ENCODE results near the gene EIF2B2. TPM values are rescaled to one million over a fixed set of nuclear protein-coding genes. Genes with fewer than 3 reads are reported as not detected.

EIF2B2 gene
- polyA plus RNA-seq, 4 donors: 59.2 to 74.4 (median 63.7) TPM

DNA sequence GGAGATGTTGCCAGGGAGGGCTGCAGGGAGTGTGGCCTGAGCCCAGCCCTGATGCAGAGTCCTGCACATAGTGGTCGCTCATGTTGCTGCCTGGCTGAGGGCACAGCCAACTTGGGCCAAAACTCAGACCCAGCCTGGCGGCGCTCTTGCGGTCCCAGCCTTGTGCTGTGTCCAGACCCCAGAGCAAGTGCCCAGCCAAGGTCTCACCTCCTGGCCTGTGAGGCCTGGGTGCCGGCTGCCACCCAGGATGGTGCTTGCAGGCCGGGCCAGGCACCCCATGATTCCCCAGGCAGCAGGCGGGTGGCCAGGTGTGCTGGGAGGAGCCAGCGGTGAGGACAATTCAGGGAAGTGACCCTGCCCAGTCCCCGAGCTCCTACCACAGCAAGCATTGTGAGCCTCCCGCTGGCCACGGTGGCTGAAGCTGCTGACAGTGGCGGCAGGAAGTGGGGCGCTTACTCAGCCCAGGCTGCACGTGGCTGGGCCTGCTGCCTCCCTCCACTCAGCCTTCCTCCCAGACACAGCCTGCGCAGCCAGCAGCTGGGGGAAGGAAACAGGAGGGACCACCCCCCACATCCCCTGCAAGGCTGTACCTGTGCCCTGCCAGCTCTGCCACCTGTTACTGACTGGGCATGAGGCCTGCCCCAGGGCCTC lies 29.6 kb upstream of the EIF2B2 start:
- DNase-seq (ENCODE audit: low read depth in 4 of 4, low spot score in 2 of 4): no peak

DNA sequence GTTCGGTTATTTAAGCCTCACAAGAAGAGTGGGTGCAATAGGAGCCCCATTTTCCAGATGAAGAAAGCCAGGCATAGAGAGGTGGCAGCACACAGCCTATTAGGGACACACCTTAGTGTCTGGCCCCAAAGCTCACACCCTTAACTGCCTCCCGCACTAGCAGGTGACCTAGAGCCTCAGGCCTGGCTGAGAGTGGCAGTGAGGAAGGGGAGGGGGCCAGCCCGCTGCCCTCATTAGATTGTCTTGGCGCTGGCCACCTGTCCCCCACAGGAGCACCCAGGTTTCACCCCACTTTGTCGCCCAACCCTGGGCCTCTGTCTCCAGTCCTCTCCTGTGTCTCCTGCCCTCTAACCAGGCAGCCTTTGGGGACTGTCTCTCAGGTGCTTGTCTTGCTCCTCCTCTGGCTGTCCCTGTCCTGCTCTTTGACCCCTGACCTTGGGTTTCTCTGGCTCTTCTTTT lies 28.8 kb upstream of the EIF2B2 start:
- DNase-seq (ENCODE audit: low read depth in 4 of 4, low spot score in 2 of 4): no peak

DNA sequence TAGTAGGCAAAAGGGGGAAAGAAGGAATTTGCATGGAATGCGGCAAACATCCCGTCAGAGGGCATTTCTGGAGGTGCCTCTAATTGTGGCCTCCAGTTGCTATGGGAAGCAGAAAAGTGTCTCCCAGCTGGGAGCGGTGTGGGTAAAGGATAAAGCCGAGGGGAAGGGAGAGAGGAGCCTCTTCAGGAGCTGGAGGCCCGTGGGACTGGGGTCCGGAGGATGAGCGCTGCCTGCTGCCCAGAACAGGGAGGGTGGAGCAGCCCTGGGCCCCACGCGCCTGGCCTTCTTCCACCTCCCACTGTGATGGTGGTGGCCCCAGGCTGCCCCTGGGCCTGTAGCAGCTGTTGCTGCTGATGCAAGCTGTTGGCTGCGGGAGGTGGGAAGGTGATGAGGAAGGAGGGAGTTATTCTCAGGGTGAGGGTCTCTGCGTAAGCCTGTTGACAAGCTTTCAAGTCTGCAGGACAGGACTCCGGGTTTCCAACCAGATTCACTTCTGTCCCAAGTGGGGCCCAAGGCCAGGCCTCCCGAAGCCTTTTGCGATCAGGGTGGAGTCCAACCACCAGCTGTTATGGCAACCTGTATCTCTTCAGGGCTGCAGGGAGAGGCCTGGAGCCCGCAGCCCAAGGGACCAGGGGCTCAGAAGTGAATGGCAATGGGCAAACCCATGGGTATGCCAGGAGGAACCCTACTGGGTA lies 28.2 kb upstream of the EIF2B2 start:
- DNase-seq (ENCODE audit: low read depth in 4 of 4, low spot score in 2 of 4): no peak

DNA sequence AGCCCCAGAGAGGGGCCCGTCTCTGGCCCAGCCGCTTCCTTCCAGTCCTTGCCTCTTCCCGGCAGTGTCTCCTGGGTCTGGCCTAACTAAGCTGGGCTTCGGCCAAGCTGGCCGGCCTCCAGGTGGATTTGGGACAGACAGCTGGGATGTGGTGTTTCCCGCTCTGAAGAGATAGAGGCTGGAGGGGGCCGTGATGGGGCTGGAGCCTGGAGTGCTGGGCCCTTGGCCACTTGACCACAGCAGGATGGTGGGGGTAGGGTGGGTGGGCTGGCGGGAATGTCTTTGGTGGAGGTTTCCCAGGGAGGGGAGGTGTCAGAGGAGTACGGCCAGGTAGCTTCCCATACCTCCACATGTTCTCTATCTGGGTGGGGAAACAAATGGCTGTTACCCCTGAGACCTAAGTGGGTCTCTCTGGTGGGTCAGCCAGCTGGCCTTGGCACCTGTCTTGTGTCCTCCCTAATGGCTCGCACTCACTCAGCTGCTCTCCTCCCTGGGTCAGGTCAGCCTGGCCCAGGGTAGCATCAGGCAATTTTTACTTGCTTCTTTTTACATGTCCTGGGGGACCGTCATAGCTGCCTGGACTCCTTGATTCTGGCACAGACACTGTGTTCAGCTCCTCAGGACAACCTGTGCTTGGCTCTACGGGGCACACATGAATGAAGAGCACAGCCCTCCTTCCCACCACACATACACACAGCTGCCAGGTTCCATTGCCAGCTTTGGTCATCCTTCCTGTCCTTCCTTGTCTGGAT lies 27.5 kb upstream of the EIF2B2 start:
- DNase-seq (ENCODE audit: low read depth in 4 of 4, low spot score in 2 of 4): no peak

DNA sequence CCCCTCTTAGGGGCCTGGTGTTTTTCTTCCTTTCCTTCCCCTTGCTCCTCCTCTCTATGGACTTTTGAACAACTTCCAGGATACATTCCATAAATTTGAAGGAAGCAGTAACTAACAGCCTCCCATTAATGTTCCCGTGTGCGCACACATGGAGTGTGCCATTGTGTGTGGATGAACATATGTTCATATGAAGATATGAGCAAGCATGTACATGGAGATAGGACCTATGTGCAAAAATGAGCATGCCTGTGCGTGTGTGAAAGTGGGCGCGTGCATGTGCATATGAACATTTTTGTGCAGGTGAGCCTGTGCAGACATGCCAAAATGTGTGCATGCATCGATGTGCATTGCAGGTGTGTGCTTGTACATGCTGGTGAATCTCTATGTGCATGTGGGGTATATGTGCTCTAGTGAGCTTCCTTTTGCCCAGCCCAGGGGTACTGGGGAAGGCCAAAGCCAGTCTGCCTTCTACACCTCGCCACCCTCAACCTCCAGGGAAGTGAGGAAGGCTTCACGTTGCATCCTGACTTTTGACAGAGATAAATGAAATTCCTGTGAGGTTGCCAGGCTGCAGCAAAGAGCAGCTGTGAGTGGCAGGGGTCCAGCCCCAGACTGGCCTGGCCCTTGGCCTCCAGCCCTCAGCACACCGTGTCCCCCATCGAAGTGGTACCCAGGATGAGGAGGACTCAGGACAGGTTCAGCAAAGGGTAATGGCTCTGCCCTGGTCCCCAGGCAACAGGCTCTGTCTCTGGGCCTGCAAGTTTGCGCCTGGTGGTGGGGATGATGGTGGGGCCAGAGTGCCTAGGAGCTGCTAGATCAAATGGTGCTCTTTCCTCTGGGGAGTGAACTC lies 26.2 kb upstream of the EIF2B2 start:
- no peak for DNase-seq (ENCODE audit: low read depth in 4 of 4, low spot score in 2 of 4)

DNA sequence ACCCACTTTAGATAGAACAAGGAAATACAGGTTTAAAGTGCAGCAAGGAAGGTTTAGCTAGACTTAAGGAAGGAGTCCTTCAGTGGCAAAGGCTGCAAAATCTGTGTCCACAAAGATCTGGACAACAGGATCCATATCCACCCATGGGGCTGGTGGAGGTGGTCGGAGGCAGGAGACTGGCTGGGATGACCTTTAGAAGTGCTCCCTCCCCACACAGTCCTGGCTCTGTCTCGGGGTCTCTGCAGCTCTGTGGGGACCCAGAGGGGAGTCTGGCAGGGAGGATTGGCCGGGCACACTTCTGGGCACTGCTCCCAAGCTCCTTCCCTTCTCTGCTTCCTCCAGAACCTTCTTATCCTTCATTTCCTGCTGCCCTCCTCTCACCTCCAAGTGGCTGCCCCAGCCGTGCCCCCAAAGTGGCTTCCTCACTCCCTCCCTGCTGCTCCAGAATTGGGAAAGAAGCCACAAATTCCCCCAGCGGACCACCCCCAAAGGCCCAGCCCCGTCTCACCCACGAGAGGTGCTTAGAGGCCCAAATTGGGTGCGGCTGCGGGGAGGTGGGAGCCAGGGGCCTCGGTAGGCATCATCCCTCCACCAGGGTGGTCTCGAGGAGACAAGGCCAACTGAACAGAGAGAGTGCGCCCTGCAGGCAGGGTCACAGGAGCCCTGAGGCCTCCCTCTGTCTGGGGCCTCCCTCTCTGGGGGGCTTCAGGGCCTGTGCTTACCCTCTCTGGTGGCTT lies 25.4 kb upstream of the EIF2B2 start:
- no peak for DNase-seq (ENCODE audit: low read depth in 4 of 4, low spot score in 2 of 4)

DNA sequence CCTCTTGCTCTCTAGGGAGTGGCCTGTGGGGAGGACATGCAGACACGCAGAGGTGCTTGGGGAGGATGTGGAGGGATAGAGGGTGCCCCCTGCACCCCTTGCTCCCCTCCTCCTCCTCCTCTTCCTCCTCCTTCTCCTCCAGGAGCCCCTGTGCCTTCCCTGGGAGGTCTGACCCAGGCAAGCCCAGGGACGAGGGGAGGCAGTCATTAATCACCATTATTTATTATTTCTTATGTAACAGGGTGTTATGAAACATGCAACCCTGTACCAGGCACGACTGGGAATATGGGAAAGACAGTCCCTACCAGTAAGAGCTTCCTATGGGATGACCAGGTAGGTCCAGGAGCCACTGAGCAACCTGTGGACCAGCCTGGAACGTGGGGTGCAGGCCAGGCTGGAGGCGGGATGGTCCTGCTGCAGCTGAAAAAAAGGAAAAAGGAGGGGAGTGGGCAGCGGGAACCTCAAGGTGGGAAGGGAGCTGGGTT lies 24.8 kb upstream of the EIF2B2 start:
- no peak for DNase-seq (ENCODE audit: low read depth in 4 of 4, low spot score in 2 of 4)

DNA sequence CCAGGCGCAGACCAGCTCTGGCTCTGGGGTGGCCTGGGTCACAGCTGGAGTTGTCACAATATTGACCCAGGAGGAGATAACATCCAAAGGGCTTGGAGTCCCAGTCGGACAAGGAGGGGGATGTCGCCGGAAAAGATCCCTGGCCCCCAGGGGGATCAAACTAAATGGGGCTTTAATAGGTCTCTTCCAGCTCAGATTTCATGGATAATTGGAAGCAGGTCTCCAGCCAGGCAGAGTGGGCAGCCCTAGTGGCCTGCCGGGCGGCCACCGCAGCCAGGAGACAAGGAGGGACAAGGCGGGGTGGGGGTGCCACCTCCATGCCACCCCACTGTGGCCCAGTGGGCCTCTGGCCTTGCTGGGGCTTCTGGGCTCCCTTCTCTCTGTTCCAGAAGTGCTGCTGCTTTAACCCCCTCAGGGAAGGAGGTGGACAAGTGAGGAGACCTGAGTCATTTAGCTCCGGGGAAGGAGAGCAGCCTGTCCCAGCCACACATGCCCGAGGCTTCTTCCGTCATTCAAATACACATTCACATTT lies 24.2 kb upstream of the EIF2B2 start:
- no peak for DNase-seq (ENCODE audit: low read depth in 4 of 4, low spot score in 2 of 4)

DNA sequence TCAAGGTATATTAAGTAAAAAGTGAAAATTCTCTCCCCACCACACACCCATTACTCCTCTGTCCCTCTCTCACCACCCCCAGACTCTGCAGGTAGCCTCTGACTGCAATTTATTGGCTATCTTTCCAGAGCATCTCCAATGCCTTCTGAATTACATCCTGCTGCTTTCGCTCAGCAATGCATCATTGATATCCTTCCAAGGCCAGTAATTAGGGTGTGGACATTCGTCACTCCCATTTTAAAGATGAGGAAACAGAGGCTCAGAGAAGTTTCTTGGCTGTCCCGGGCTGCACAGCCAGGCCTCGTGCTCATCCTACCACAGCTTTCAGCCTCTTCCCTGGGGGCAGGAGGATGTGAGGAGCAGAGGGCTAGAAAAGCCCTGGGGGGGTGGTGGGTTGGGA lies 23.7 kb upstream of the EIF2B2 start:
- no peak for DNase-seq (ENCODE audit: low read depth in 4 of 4, low spot score in 2 of 4)

DNA sequence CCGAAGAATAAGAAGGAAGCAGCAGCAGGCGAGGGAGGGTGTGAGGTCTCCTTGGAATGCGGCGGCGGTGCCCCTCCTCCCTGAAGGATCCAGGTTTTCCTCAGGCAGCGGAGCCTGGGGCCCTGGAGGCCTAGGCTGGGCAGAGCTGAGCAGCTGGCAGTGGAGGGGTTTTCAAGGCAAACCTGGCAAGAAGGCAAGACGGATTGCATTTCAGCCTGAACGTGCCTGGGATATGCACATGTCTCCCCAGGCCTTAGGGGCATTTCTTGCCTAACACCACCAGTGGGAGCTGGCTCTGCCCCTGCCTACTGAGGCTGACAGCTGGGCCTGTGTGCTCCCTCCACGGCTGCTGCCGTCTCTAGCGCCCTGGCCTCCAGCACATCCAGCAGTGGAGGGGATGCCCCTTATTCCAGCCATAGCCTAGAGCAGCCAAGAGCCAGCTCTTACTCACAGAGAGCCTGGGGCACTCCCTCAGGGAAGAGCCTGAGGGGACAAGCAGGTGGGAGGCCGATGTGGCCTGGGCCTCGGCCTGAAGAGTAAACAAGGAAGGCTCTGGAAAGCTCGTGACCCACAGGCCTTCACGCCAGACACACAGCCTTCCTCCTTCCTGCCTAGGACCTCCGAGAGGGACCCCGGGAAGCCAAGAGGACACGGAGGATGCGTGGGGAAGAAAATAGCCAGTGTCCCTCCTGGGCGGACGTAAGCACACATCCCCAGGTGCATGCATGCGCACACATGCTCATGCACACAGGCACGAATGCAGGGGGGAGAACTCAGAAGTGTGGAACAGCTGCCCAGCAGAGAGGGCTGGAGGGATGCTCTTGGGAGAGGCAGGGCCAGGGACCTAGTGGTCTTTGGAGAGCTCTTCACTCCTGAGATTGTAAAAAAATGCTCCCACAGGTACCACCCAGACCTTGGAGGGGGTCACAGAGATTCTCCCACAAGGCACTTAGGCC lies 23.0 kb upstream of the EIF2B2 start:
- DNase-seq (ENCODE audit: low read depth in 4 of 4, low spot score in 2 of 4): no peak

DNA sequence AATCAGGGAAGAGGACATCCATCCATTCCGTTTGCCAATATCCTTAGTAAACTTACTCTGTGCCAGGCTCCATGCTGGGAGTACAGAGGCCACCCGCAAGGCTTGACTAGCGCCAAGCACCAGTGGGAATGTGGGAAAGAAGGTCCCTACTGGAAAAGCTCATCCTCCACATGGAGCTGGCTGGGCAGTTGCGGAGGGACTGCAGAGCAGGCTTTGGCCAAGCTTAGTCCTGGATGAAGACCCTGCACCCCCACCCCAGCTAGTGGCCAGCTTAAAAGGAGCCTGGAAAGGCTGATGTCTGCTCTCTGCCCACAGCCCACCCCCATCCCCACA lies 22.4 kb upstream of the EIF2B2 start:
- DNase-seq (ENCODE audit: low read depth in 4 of 4, low spot score in 2 of 4): no peak

DNA sequence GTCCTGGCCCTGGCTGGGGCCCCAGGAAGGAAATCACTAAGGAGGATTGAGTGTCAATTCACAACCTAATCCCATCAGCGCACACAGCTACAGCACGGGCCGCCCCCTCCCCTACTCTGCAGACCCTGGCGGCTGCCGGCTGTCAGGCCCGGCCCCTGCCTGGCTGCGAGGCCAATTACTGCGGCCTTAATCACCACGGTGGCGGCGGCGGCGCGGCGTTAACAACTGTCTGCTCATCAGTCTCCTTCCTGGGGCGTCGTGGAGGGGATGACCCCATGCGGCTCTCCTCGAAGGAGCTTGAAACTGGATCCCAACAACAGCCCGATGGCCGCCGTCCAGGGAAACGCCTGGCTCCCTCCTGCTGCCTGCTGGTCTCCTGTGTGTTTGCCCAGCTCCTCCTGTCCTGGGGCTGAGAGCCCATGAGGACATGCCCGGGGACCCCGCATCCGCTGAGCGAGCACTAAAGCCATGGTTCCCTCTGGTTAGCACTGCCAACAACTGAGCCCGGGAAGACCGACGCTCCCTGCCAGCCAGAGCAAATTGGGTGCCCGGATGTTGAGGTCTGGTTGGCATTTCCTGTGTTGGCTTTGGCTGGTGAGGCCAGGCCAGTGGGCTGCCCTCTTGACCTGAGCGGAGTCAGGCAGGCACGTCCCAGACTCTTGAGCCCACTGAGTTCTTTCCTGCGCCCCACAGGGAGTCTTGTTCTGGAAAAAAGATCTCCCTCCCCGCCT lies 21.8 kb upstream of the EIF2B2 start:
- DNase-seq (ENCODE audit: low read depth in 4 of 4, low spot score in 2 of 4): no peak

DNA sequence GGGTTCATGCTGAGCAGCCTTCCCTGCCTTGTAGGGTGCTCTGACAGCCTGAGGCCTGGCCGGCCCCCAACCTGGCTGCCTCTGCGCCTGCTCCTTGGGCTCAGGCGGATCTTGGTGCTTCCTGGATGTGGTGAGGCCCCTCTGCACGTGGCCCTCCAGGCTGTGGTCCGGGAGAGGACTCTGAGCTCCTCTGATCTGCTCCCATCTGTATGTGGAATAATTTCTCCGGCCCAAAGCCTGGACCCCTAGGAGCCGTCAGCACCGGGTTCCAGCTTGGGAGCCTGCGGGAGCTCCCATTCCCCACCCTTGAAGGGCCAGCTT lies 21.3 kb upstream of the EIF2B2 start:
- DNase-seq (ENCODE audit: low read depth in 4 of 4, low spot score in 2 of 4): no peak

DNA sequence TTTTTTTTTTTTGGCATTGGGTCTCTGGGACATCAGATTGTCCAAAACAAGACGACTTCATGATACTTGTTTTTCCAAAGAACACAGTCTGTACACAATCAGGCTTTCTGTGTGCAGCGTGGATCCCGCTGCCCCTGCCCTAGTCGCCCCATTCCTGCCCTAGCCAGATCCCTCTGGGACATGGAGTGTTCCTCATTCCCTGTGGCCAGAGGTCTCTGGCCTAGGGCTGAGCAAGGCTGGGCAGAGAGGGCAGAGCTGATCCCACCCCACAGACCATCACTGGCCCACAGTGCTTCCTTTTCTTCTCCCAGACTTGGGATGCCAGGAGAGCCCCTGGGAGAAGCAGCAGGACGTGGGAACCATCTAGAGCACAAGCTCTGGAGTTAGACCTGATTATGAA lies 20.9 kb upstream of the EIF2B2 start:
- DNase-seq (ENCODE audit: low read depth in 4 of 4, low spot score in 2 of 4): no peak

DNA sequence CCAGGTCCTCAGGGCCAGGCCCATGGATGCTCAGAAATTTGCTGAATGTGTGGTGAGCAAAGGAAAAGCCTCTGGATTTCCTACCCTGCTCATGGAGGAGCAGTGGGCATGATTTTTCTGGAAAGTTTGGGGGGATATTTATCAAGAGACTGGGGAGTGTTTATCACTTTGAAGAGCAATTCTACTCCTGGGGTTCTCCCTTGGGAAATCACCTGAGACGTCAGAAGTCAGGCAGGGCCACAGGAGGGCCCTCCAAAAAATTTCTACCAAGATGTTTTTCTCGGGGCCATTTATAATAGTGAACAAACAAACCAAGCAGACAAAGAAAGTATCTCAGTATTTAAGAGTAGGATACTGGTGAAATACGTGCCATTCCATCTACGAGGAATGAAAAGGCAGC lies 20.1 kb upstream of the EIF2B2 start:
- DNase-seq (ENCODE audit: low read depth in 4 of 4, low spot score in 2 of 4): no peak

DNA sequence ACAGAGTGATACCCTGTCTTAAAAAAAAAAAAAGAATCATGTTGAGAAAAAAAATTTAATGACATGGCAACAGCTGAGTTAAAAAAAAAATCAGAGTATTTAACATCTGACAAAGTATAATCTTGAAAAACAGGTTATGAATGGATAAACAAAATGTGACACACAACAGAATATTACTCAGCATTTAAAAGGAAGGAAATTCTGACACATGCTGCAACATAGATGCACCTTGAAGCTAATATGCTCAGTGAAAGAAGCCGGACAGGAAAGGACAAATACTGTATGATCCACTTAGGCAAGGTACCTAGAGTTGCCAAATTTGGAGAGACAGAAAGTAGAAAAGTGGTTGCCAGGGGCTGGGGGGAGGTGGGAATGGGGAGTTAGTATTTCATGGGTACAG lies 19.4 kb upstream of the EIF2B2 start:
- DNase-seq (ENCODE audit: low read depth in 4 of 4, low spot score in 2 of 4): no peak

DNA sequence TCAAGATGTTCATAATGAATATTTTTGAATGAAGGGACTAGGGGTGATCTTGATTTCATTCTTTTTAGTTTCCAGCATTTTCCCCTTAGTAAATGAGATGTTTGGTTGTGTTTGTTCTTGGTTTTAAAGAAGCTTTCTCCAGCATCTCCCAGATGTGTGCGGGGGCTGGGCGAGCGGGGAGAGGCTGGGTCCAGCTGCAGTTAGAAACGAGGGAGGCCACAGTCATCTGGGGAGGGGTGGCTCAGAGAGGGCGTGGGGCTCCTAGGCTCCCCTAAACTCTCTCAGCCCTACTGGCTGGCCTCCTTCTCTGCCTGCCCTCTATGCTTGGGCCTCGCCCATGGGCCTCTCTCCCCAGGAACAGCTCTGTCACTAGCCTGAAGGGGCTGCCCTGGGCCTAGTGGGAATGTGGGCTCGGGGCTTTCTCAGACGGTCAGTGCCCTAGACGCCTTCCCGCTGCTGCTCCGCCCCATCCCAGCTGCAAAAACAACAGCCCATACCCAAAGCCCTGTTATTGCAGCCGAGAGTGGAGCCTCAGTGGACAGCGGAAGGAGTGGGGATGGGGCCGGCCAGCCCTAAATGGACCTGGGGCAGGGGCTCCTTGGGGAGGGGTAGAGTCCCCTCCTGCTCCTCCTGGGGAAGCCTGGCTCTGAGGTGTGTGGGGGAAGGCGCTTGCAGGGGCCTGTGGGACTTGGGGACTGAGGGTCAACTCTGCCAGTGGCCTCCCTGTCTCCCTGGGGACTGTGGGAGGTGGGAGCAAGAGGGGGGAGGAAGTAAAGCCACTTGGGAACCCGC lies 18.3 kb upstream of the EIF2B2 start:
- no peak for DNase-seq (ENCODE audit: low read depth in 4 of 4, low spot score in 2 of 4)

DNA sequence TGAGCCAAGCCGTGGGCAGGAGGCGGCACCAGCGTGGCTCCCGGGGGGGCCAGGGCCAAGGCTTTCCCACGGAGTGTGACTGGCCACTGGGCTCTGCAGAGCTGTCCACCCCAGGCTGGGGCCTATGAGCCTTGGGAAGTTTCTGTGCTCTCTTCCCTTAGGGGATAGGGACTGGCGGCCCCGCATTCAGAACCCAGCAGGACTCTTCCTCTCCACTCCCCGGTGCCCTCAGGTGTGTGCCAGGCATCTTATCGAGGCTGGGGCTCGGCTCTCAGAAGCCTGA lies 17.8 kb upstream of the EIF2B2 start:
- no peak for DNase-seq (ENCODE audit: low read depth in 4 of 4, low spot score in 2 of 4)
